ENCODE results near the gene CRCP. TPM values are rescaled to one million over a fixed set of nuclear protein-coding genes. Genes with fewer than 3 reads are reported as not detected.

CRCP gene
- total and polyA plus RNA-seq, 2 of the 13 experiments (the other 11 are each of a cell fraction or from before 2014, with no cell fraction given) = 22.7 to 31.0 TPM

- TF ChIP-seq ZSCAN29 (CRISPR knock-in tag; conservative IDR thresholded peaks at IDR 0.05) (no peak), PAWR (CRISPR knock-in tag; IDR thresholded peaks at IDR 0.05; ENCODE audit: borderline replicate concordance) (no peak), ZBTB4 (CRISPR knock-in tag; IDR thresholded peaks at IDR 0.05; ENCODE audit: borderline replicate concordance) (no peak), MAX (IDR thresholded peaks at IDR 0.05) (peak; percentile 92), ARID3A (IDR thresholded peaks at IDR 0.05; ENCODE audit: low read depth, low read length) (no peak), LBX2 (CRISPR knock-in tag; IDR thresholded peaks at IDR 0.05; ENCODE audit: borderline replicate concordance) (no peak), ZBTB40 (IDR thresholded peaks at IDR 0.05) (no peak), ZBTB40 (CRISPR knock-in tag; IDR thresholded peaks at IDR 0.05) (peak; percentile 58; the same call in 1 of the 2 replicates), FOSL1 (CRISPR knock-in tag; IDR thresholded peaks at IDR 0.05; ENCODE audit: borderline replicate concordance) (no peak), ARID5B (CRISPR knock-in tag; IDR thresholded peaks at IDR 0.05) (peak; percentile 87)
These were observed 28.3 kb downstream of the CRCP start (continued) for GRCh38 chr7:66142996-66143395.

Data from HepG2 (cell line).